Measurements from ENCODE around the gene FAM90A1.
A peak's percentile ranks its signal among the peaks of the same experiment; 100 is the strongest.
"Not testable (repeated sequence)": the region's sequence is repeated elsewhere in the genome, so short reads cannot be mapped to it uniquely, and the experiment has no call there.

FAM90A1 gene, protein sequence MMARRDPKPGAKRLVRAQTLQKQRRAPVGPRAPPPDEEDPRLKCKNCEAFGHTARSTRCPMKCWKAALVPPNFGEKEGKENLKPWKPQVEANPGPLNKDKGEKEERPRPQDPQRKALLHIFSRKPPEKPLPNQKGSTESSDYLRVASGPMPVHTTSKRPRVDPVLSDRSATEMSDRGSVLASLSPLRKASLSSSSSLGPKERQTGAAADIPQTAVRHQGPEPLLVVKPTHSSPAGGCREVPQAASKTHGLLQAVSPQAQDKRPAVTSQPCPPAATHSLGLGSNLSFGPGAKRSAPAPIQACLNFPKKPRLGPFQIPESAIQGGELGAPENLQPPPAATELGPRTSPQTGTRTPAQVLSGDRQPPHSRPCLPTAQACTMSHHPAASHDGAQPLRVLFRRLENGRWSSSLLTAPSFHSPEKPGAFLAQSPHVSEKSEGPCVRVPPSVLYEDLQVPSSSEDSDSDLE

DNA sequence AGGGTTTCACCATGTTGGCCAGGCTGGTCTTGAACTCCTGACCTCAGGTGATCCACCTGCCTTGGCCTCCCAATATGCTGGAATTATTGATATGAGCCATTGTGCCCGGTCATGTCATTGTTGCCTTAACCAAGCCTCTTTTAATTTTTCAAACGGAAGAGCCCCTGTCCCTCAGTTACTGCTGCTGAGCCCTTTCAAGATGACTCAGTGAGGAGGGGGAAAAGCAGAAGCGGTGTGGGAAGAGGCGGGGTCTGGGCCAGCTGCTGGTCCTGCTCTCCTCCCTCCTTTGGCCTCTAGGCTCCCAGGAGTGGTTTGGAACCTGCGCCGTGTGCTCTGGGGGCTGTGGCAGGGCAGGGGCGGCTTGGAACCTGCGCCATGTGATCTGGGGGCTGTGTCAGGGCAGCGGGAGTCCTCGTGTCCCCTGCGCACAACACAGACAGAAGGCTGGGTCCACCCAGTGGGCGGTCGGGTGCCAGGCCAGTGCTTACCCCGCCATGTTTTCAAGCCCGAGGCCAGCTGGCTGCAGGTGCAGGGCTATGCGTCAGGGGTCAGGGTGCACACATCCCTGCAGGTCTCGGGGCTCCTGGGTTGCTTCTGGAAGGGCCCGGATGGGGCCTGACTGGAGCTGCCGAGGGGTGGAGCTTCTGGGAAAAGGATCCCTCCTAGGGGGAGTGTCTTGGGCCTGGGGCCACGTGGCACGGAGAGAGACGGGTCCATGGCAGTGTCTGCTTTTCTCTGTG lies at the start of gene FAM90A1:
FAM90A1 (minus strand) TSS at position 627 of the 740 bp plus-strand sequence. CDS start 2,786 bp downstream, outside the sequence.
- DNase-seq = peak; percentile 59

DNA sequence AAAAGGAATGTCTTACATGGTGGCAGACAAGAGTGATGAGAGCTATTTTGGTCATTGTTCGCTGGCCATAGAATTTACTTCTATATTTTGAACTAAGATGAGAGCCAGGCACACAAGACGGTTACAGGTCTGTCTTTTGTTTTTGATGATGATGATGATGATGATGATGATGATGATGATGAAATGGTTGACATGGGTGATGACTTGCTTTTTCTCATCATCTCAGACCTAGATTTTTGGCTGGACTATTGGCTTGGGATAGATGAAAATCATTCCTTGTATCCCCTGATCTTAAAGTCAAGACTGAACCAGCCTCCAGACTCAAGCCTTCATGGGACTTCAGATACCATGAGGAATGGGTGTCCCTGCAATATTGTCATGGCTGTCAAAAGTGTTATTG lies 49.0 kb upstream of the FAM90A1 start:
- not testable (repeated sequence) for DNase-seq

DNA sequence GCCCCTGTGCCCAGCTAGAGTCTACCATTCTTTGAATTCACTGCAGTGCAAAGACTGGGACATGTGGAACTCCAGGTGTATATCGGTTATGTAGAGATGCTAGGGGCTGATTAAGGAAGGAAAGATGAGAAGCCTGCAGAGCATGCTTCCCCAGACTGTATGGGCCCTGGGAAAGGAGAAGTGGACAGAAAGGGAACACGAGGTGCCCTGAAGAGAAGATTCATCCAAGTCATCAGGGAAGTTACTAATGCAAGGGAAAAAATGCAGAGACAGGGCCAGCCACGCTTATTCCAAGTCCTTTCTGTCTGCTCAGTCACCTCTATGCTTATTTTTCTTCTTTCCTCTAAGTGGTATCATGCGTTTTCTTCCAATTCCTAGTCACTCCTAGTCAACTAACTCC lies 39.3 kb upstream of the FAM90A1 start:
- not testable (repeated sequence) for DNase-seq

DNA sequence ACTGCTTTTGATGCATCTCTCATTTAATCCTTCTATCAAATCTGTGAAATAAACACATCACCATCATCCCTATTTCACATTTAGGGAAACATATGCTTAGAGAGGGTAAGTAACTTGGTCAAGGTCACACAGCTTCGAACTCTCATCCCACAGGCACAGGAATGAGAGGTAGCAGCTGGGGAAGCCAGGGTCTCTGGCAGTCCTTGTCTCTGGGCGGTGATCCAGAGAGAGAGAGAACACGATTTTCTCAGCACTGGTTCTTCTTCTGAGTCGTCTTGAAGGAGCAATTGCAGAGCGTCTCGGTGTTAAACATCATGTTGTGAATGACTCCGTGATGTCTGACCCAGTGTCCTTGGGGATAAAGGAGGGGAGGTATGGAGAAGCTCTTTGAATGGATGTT lies 36.8 kb upstream of the FAM90A1 start:
- DNase-seq = not testable (repeated sequence)

DNA sequence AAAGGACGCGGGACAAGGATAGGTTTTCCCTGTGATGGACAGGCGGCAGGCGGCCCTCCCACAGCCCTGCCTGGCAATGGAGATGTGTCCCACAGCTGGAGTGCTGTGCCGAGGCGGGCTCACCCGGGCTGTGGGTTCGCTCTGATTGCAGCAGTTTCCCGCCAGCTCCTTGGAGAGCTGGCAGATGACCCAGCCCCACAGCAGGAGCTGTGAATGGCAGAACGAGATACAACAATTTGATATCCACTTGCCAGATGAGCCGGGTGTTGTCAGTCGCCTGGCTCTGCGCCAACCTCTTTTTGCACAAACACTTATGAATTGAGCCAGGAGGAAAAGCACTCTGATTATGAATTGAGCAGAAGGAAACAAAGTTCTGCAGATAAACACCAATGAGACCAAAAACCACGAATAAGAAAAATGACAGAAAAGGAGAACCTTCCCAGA lies 33.7 kb upstream of the FAM90A1 start:
- not testable (repeated sequence) for DNase-seq

DNA sequence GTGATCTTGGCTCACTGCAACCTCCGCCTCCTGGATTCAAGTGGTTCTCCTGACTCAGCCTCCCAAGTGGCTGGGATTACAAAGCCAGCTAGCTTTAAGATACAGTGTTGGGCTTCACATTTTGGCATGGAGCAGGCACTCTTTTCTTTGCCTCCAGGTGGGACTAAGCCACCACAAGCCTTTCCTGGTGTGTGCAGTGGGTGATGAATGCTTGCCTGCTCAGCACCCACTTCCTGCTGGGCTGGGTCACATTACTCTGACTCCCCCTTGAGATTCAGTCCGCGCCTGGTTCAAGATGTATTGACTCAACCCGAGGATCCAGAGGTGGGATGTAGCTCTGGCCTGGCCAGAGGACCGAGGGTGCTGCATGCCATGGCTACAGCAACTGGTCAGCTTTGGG lies 28.9 kb upstream of the FAM90A1 start:
- not testable (repeated sequence) for DNase-seq

DNA sequence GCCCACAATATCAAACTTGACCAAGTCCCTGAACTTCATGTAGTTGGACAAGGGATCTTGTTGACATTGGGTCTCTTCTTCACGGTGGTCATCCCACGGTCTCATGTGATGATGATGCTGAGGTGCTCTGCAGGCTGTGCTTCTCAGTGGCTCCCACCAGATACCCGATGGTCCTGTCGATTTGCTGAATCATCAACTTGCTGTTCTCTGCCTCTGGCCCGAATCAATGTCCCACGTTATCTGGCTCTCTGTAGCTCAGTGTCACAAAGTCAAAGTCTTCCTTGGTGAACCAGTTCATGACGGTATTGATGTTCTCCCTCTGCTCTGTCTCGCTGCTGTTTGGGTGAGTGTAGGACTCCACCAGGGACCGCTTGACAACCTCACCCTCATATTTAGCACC lies 27.3 kb upstream of the FAM90A1 start:
- DNase-seq = not testable (repeated sequence)

DNA sequence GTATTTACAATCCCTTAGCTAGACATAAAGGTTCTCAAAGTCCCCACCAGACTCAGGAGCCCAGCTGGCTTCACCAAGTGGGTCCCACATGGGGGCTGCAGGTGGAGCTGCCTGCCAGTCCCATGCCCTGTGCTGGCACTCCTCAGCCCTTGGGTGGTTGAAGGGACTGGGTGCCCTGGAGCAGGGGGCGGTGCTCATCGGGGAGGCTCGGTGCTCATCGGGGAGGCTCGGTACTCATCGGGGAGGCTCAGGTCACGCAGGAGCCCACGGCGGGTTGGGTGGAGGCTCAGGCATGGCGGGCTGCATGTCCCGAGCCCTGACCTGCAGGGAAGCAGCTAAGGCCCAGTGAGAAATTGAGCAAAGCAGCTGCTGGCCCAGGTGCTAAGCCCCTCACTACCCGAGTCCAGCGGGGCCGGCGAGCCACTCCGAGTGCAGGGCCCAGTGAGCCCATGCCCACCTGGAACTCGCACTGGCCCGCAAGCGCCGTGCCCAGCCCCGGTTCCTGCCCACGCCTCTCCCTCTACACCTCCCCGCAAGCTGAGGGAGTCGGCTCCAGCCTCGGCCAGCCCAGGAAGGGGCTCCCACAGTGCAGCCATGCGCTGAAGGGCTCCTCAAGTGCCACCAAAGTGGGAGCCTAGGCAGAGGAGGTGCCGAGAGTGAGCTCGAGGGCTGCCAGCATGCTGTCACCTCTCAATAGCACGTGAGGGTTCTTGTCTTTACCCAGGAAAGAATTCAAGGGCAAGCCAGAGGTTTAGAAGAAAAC lies 24.8 kb upstream of the FAM90A1 start:
- not testable (repeated sequence) for DNase-seq

DNA sequence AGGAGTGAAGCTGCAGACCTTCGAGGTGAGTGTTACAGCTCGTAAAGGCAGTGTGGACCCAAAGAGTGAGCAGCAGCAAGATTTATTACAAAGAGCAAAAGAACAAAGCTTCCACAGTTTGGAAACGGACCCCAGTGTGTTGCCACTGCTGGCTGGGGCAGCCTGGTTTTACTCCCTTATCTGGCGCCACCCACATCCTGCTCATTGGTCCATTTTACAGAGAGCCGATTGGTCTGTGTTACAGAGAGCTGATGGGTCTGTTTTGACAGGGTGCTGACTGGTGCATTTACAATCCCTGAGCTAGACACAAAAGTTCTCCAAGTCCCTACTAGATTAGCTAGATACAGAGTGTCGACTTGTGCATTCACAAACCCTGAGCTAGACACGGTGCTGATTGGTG lies 24.2 kb upstream of the FAM90A1 start:
- not testable (repeated sequence) for DNase-seq

DNA sequence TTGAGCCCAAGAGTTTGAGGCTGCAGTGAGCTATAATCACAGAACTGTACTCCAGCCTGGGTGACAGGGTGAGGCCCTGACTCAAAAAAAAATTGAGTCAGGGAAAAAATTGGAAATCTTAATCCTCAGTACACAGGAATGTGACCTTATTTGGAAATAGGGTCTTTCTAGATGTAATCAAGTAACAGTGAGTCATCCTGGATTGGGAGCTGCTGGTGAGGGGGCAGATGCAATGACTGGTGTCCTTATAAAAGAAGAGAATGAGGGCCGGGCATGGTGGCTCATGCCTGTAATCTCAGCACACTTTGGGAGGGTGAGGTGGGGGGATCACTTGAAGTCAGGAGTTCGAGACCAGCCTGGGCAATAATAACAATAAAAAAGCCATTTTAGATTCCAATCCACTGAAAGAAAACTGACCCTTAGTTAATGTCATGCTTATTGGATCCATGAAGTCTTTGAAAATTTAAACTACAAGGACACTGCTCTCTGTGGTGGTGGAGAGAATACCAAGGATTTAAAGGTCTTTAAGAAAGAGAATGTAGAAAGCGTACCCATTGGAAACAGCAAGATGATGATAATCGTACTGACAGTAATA lies 19.6 kb upstream of the FAM90A1 start:
- not testable (repeated sequence) for DNase-seq

DNA sequence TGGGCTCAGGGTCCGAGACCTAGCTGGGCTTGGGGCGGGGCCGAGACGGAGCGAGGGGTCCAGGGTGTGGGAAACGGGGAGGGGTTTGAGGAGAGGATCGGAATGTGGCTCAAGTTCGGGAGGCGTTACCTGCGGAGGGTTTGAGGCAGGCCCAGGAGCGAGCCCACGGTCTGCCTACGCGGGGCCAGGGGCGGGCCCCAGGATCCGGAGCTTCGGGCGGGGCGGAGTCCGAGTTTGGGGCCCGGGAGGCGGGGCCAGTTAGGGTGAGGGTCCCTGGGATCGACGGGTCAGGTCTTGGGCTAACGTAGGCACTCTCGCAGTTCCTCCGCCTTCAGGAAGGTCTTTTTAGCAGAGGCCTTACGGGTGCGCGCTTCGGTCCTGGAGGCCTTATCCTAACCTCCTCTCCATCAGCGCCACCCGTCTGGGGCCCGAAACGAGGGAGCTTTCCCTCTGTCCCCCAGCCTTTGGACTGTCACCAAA lies 16.3 kb upstream of the FAM90A1 start:
- DNase-seq = not testable (repeated sequence)

DNA sequence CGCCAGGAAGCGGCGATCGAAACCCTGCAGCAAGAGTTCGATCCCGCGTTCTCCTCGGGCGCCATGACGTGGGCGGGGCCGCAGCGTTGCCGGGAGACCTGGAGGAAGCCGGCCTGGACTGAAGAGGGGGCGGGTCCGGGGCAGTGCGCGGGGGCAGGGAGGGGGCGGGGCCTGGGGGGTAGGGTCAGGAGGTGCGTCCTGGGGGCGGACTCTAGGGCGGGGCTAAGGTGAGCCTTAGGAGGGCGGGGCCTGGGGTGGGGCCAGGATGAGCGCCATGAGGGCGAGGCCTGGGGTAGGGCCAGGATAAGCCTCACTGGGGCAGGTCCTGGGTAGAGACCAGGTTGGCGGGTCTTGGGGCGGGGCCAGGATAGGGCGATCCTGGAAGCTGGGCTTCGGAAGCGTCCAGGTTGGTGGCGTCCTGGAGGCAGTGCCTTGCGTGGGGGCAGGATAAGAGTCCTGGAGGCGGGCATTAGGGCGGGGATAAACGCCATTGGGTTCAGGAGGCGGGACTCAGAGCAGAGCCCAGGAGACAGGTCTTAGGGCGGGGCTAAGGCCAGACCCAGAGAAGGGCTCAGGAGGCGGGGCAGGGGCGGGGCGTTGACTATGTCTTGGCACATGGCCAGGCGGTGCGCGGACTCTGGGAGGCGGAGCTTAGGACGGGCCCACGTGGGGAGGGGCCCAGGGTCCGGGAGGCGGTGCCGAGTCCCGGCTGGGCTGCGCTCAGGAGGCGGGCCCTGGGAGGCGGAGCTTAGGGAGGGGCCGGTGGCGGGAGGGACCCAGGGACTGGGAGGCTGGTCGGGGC lies 15.7 kb upstream of the FAM90A1 start:
- peak; percentile 98 for DNase-seq

DNA sequence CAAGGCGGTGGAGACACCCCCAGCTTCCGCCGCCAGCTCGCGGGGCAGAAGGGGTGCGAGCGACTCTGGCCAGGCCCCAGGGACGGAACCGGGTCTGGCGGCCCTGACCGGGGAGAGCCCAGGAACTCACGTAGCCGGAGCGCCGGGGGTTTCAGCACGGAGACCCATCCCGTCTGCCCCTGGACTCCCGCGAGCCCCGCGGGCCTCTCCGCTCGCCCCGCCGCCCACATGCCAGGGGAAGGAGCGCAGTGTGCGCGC lies 15.1 kb upstream of the FAM90A1 start:
- DNase-seq = not testable (repeated sequence)

DNA sequence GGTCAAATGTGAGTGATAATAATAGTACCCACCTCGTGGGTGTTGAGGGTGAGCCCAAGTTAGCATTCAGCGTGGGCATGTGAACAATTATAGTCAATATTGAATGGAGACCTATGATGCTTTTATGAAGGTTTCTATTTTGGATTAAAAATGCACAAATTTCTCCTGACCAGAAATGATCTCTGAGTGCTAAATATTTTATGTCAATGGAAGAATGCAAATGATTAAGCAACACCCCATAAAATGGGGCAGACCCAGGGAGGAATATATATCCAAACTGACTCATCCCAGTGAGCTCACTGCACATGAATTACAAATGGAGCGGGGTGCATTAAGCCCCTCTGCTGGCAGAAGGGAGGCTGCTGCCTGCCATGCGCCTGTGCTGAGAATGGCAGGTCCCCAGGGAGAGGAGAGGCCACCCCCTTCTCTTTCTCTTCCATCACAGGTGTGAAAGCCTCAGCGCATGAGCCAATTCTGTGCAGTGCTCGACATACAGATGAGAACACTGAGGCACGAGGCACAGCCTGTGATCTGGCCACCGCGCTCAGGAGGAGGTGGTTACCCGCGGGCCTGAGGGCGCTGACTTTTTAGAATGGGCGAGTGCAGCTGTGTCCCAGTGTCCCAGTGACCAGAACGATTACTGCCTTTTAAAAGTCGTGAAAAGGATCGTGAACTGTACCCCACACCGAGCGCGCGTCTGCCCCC lies 14.7 kb upstream of the FAM90A1 start:
- peak; percentile 66 for DNase-seq

DNA sequence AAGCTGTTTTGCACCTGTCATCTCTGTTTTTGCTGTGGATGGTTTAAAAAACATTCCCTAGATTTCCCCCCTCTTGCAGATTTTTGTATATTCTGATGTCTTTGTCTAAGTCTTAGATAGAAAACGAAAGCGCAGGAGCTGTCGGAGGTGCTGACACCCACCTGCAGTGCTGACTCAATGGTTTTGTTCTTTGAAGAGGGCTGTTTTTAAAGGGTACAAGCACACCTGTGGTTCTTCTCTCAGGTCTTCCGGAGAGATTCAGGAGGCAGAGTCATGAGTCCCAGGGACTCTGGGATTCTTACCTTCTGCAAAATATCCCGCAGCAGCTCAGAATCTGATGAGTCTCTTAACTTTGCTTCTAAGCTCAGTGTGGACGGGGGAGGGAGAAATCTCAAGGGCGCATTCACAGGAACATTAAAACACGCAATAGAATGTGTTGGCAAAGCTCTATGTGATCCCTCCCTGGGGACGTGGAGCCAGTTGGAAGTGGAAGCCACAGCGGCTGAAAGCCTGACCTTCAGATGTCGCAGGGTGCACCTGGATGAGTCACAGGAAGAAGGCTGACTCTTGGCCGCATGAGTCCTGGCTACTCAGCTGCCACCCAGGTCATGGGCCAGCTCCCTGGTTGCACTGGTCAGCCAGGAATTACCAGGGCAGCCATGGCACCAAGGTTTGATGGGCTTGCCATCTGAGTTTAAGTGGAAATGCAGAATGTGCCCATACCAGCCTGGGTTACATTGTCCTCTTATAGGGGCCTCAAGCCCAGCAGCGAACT lies 13.1 kb upstream of the FAM90A1 start:
- not testable (repeated sequence) for DNase-seq

DNA sequence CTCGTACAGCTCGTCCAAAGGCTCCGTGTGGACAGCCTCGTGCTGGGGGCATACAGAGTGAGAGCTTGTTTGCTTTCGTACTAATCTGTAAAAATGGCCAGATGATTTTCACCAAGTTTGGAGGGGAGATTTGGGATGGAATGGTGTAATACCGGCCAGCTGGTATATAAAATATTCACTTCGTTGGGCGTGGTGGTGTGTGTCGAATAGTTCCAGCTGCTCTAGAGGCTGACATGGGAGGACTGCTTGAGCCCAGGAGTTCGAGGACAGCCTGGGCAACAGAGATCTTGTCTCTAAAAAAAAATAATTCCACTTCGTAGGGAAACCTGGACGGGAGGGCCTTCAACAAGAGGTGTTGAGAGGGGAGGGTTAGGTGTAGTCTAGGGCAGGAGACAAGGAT lies 9.6 kb upstream of the FAM90A1 start:
- not testable (repeated sequence) for DNase-seq

DNA sequence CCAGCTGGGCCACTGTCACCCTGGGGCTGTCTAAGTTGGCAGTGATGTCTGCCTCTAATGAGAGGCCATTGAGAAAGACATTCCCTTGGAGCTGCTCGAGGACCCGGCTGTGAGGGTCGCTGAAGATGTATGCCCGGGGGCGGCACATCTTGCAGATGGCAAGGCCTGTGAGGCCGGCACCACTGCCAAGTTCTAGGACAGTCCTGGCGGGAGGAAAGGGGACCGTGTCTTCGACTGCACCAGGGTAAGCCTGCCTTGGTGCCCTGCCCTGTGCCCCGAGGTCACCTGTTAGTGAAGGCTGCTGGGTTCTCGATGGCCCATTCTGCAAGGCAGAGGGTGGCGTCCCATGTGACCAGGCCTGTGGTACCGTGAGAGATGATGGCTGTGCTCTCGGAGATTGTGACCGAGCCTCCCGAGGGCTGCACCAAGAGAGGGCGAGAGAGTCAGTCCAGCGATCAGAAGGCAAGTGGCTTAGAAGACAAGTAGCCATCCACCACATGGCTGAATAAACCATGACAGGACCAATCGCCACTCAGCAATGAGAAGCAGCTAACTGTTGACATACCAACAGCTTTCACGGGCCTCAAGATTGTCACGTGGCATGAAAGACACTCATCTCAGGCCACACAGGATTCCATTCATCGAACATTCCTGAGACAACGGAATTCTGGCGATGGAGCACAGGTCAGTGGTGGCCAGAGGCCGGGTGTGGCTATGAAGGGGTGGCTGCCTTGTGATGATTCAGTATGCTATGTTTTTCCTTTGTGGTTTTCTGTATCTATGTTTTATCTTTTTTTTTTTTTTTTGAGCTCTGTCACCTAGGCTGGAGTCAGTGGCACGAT lies 8.1 kb upstream of the FAM90A1 start:
- DNase-seq = not testable (repeated sequence)

DNA sequence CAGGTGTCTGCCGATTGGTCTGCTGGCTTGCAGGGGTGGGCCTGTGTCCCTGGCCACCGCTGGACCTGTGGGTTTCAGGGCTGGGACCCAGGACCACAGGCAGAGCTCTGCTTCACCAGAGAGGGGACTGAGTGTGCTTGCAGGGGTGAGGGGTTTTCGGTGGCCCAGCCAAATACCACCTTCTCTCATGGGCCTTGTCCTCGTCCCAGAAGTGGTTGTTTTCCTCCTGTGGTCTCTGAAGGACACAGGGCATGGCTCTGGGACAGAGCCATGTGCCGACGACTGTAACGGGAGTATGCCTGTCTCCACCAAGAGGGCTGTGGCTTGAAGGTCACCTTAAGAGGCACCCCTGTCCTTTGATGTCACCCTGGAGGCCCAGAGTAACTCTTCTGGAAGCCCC lies 7.3 kb upstream of the FAM90A1 start:
- DNase-seq = not testable (repeated sequence)

DNA sequence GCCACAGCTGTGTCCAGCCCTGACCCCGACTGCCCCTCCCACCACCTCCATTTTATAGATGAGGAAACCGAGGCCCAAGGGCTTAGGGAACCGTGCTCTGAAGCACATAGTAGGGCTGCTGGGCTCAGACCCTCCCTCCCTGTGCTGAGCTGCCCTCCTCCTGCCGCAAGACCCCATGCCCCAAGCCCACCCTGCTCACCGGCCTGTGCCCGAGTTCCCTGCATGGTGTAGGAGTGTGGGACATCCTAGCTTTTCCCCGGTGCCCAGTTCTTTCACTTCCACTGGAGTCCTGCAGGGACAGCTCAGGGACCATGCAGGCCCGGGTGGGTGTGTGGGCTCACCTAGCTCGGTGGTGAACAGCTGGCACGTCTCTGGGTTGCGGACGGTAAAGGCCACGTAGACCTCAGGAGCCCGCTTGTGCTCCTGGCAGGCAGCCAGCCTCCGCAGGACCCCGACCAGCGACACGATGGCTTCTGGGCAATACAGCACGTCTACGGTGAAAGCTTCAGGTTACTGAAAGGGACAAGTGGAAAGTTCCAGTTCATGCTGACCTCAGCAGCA lies 6.6 kb upstream of the FAM90A1 start:
- not testable (repeated sequence) for DNase-seq
